Mammary epithelial cell (primary cell): Measurements from ENCODE around the gene GRID1.

ENCODE experiments used
- EZH2 ChIP-seq: IDR thresholded peaks from 2 replicates; pipeline ENCODE4 v1.6.1; 2012; ENCODE audit warnings: low read length, inconsistent platforms, borderline replicate concordance
- TF ChIP-seq, protein P1 (sequence below), 2 donors: IDR thresholded peaks in 1 of 2; conservative IDR thresholded peaks in 1 of 2; 2 replicates each; pipeline ENCODE4 v1.5.1; 2011 to 2012; ENCODE audit warnings: inconsistent platforms in 2 of 2, low read length in 2 of 2, mild to moderate bottlenecking in 2 of 2, control low read depth in 1 of 2, low read depth in 1 of 2; ENCODE audit not compliant: insufficient read depth in 1 of 2; ENCODE audit errors: extremely low read depth in 1 of 2

DNA sequence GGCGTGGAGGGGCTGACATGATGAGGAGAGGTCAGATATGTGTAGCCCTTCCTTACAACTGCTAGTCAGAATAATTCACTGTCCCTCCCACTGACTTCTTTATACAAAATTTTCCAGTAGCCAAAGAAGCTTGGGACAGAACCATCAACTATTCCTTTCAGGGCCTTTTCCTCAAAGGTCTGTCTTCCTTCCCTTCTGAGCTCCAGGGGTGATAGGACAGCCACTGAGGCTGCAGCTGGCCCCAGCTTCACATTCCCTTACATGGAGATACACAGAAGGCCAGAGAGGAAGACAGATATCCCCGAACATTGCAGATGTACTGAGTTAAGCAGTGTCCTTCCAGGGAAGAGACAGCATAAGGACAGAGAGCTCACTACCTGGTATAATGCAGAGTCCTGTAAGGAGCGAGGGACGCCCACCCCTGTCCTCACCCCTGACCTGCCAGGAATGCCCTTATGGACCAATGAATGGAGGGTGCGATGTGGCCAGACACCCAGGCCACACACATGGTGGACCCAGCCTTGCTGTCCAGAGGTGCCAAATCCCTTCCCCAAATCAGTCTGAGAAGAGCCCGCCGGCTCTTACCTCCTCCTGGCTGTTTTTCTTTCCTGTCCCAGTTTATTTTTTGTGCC, 754.7 kb downstream of the GRID1 start:
- TF ChIP-seq, protein P1, sequence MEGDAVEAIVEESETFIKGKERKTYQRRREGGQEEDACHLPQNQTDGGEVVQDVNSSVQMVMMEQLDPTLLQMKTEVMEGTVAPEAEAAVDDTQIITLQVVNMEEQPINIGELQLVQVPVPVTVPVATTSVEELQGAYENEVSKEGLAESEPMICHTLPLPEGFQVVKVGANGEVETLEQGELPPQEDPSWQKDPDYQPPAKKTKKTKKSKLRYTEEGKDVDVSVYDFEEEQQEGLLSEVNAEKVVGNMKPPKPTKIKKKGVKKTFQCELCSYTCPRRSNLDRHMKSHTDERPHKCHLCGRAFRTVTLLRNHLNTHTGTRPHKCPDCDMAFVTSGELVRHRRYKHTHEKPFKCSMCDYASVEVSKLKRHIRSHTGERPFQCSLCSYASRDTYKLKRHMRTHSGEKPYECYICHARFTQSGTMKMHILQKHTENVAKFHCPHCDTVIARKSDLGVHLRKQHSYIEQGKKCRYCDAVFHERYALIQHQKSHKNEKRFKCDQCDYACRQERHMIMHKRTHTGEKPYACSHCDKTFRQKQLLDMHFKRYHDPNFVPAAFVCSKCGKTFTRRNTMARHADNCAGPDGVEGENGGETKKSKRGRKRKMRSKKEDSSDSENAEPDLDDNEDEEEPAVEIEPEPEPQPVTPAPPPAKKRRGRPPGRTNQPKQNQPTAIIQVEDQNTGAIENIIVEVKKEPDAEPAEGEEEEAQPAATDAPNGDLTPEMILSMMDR (conservative IDR thresholded peaks at IDR 0.05 in 1 of 2, IDR thresholded peaks at IDR 0.05 in 1 of 2; ENCODE audit: extremely low read depth in 1 of 2, insufficient read depth in 1 of 2, low read depth in 1 of 2, low read length in 2 of 2) = no peak
- TF ChIP-seq EZH2 = no peak
